Psoas muscle (tissue), 8 donors: ENCODE data around the gene LRRIQ4. TPM values are rescaled to one million over a fixed set of nuclear protein-coding genes. Genes with fewer than 3 reads are reported as not detected.
A peak's percentile ranks its signal among the peaks of the same experiment; 100 is the strongest.

Source experiments
- ATAC-seq, 4 donors: fragments of 200-7000 bp; cut with Tn5 transposase; one replicate each; pipeline ENCODE4 v1.9.1; 2020; ENCODE audit warnings: moderate library complexity in 3 of 4, mild to moderate bottlenecking in 2 of 4
- DNase-seq, 2 donors: peaks; one replicate each; pipeline ENCODE4 v3.0.0-alpha.2; 2020
- H3K27ac ChIP-seq: fragments of 200-600 bp; one replicate; pipeline ENCODE4 v1.8.0; 2022
- H3K27me3 ChIP-seq, 3 donors: fragments of 200-600 bp in 1 of 3; one replicate each; pipeline versions ENCODE4 v1.6.1 to v1.8.0; 2013 to 2022; ENCODE audit warnings: low read length in 2 of 3, mild to moderate bottlenecking in 2 of 3, moderate library complexity in 1 of 3; ENCODE audit not compliant: insufficient read depth in 3 of 3
- H3K36me3 ChIP-seq, 2 donors: fragments of 200-600 bp in 1 of 2; one replicate each; pipeline versions ENCODE4 v1.6.1 to v1.8.0; 2013 to 2022; ENCODE audit warnings: low read depth in 1 of 2, mild to moderate bottlenecking in 1 of 2, moderate library complexity in 1 of 2; ENCODE audit not compliant: insufficient read depth in 1 of 2
- H3K4me1 ChIP-seq: fragments of 200-600 bp; one replicate; pipeline ENCODE4 v1.8.0; 2022
- H3K4me3 ChIP-seq: fragments of 200-600 bp; one replicate; pipeline ENCODE4 v1.8.0; 2022; ENCODE audit warnings: mild to moderate bottlenecking
- H3K9me3 ChIP-seq: fragments of 200-600 bp; one replicate; pipeline ENCODE4 v1.8.0; 2022
- CTCF ChIP-seq: fragments of 200-600 bp; IDR thresholded peaks from one replicate; pipeline ENCODE4 v1.8.0; 2022; ENCODE audit warnings: antibody characterized with exemption
- WGBS, 3 donors: extraction: QIAGEN DNeasy Blood & Tissue Kit; methylation state at CpG; one replicate each; pipeline versions ENCODE4 v1.1.6 to v1.1.7; 2013; 5-methylcytosine and 5-hydroxymethylcytosine counted together
- intact Hi-C, 2 donors: fragments of 100-400 bp; cut with DNase I; formaldehyde crosslinking; loops; one replicate each; pipeline versions ENCODE4 v1.11.0 to v1.14.2; 2022
- polyA plus RNA-seq, 3 donors: library from polyadenylated mRNA; stranded (reverse); fragments of 200-250 nt; gene quantifications; one replicate each; pipeline ENCODE4 v1.2.3, GENCODE V29; 2013
- total RNA-seq, 4 donors: library from RNA; stranded (reverse); fragmentation: NEBNext Ultra II Directional in 2 of 4; extraction: Animal tissue kit (Norgen Biotek cat#: 25700) in 2 of 4; gene quantifications; one replicate each; pipeline versions ENCODE4 v1.2.1 to v1.2.4, GENCODE V29; 2021 to 2023
- donor health status: healthy with polysubstance abuse.
- donor health status: DM: no; HTN: no; CAD: no; lungs with moderate emphysema.
- donor health status: Bipolar disorder and iron deficiency.
- donor health status: healthy.
- donor health status: DM: yes; HTN: yes; CAD: no.
- donor health status: DM: no; HTN: no; CAD: no.
- donor health status: DM: no; HTN: no; CAD: no.
- donor health status: DM: yes; HTN: yes; CAD: no.

The LRRIQ4 gene
- total and polyA plus RNA-seq, 7 donors, result 0.01 TPM; not detected in 6

- 88 to 93% (median 90%) methylated on average over 1 of the region's 1 CpG for WGBS, 3 donors
- Histone ChIP-seq H3K27me3 (no peaks in the 10 kb centered on the region), H3K4me1 (no peaks in the 10 kb centered on the region), H3K4me3 (no peak overlapping the region), H3K27ac (no peak overlapping the region), H3K36me3 (peaks cover 0 to 53% of the 10 kb centered on the region in 2 donors), H3K9me3 (no peaks in the 10 kb centered on the region)
- ATAC-seq (no peak), DNase-seq (no peak)
- TF ChIP-seq CTCF, result no peak
- intact Hi-C loops, result loop anchor here (10.0 kb wide), 2 partner anchors 182 to 312 kb away; no protein-coding TSS in a partner anchor
Measured at GRCh38 chr3:169792359-169792758, 20.3 kb upstream of the LRRIQ4 start.

DNA sequence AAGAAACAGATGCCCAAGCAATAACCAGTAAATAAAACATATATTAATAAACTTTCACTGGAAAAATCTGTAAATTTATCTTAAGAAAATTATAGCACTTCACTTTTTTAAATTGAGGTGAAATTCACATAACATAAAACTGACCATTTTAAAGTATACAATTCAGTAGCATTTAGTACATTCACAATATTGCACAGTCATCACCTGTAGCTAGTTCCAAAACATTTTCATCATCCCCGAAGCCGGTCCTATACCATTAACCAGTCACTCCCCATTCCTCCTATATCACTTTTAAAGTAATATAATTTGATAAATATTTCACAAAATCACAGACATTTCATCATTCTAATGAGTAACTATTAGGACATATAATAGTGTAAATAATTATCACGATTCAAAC lies 8.0 kb upstream of the LRRIQ4 start:
- Histone ChIP-seq H3K36me3 (no peaks in the 10 kb centered on the region), H3K9me3 (no peaks in the 10 kb centered on the region), H3K27me3 (no peaks in the 10 kb centered on the region), H3K27ac (no peak overlapping the region), H3K4me3 (no peak overlapping the region), H3K4me1 (no peaks in the 10 kb centered on the region)
- DNase-seq (no peak), ATAC-seq (no peak)
- TF ChIP-seq CTCF, result no peak
- intact Hi-C loops, result no loop called here
- 92 to 94% (median 92%) methylated on average over 3 of the region's 3 CpGs for WGBS, 3 donors

DNA sequence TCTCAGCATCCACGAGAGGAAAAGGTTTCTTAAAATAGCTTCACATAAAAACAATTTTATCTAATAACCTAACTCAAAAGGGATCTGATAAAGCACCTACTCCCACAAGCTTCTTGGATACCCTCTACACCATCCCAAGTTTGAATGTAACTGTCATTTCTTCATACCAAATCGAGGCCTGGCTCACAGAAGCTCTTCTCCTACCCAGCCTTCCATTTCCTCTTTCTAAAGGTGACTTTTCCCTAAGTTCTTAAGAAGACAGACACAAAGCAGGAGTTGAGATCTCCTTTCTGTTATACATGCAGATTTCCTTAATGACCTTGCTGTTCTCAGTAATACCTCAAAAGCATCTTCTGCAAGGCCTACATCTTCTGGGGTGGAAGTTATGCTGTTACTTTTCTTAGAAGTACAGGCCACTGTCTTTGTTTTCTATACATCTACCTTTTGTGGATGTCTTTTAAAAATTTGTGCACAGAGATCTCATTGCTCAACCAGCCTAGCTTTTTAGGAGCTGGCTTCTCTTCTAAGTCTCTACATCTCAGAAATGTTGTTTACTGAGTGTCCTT lies 3.4 kb upstream of the LRRIQ4 start:
- 38 to 49% (median 42%) methylated on average over 2 of the region's 2 CpGs for WGBS, 3 donors
- intact Hi-C loops, result no loop called here
- TF ChIP-seq CTCF, result no peak

GRCh38 chr3:169811631-169812331 lies 889 bp upstream of the LRRIQ4 start:
- no peak for DNase-seq
- 3 to 7% (median 6%) methylated on average over 23 to 29 of the region's 29 CpGs for WGBS, 3 donors
- intact Hi-C loops, result no loop called here
- peaks cover 3% of the 10 kb centered on the region for H3K9me3 ChIP-seq
- H3K4me1 ChIP-seq, result no peaks in the 10 kb centered on the region
- peaks cover 0 to 7% (median 0%) of the 10 kb centered on the region in 3 donors for H3K27me3 ChIP-seq
- ATAC-seq, result peak; percentile 32 to 65 (median 36)
- peak overlapping the region; percentile 75 for H3K4me3 ChIP-seq
- TF ChIP-seq CTCF, result no peak
- H3K36me3 ChIP-seq, result no peaks in the 10 kb centered on the region
- H3K27ac ChIP-seq, result peak overlapping the region; percentile 39

More for the DNA sequence above, 3.4 kb upstream of the LRRIQ4 start:
- no peaks in the 10 kb centered on the region for H3K9me3 ChIP-seq
- H3K27ac ChIP-seq, result no peak overlapping the region
- H3K4me3 ChIP-seq, result no peak overlapping the region
- no peaks in the 10 kb centered on the region for H3K36me3 ChIP-seq
- DNase-seq, result no peak
- H3K27me3 ChIP-seq, result no peaks in the 10 kb centered on the region
- H3K4me1 ChIP-seq, result no peaks in the 10 kb centered on the region
- ATAC-seq, result no peak
